HepG2 (cell line): ENCODE measurements around the gene CCDC148. TPM values are rescaled to one million over a fixed set of nuclear protein-coding genes. Genes with fewer than 3 reads are reported as not detected.

ENCODE experiments used
- ATAC-seq: fragments of 200-7000 bp; cut with Tn5 transposase; 3 replicates; pipeline ENCODE4 v1.9.1; 2020; ENCODE audit warnings: mild to moderate bottlenecking, moderate library complexity
- BruUV-seq: library from RNA; stranded (reverse); fragments of 400-500 nt; replicated peaks from 2 replicates; lab custom pipeline; 2021; lab: Mats Ljungman, UMichigan
- CTCF ChIA-PET: fragments of 300-600 bp; formaldehyde crosslinking; extraction: SDS; loops from one replicate; lab custom pipeline; 2021; ENCODE audit warnings: low total read pairs, inconsistent platforms, low intra/inter-chr PET ratio; lab: Yijun Ruan, JAX
- POLR2A ChIA-PET: fragments of 350-600 bp; sonication (Branson Sonifier 250); formaldehyde crosslinking; loops from one replicate; lab custom pipeline; 2020; ENCODE audit warnings: antibody characterized with exemption, inconsistent platforms; lab: Yijun Ruan, JAX
- DNase-seq: peaks from one replicate; pipeline ENCODE4 v3.0.0-alpha.2; 2015; ENCODE audit warnings: low spot score
- FAIRE-seq: peaks from 3 replicates; lab custom pipeline; 2011; peaks lifted over from hg19 to GRCh38; lab: Jason Lieb, UNC
- H2AFZ ChIP-seq: one replicate; pipeline ENCODE4 v1.6.1; 2011; ENCODE audit warnings: low read length, inconsistent platforms
- H3K27ac ChIP-seq: fragments of 300-600 bp; 3 replicates; pipeline ENCODE4 v1.8.0; 2011; ENCODE audit warnings: mixed run types, mild to moderate bottlenecking, mixed read lengths, low read length, inconsistent platforms; ENCODE audit not compliant: insufficient read depth; ENCODE audit errors: extremely low read length
- H3K27me3 ChIP-seq, 2 experiments: fragments of 200-600 bp in 1 of 2; 2 replicates in 1 of 2; 3 replicates in 1 of 2; pipeline versions ENCODE4 v1.6.0 to v1.8.0; 2011; ENCODE audit warnings: low read length in 2 of 2, mild to moderate bottlenecking in 2 of 2, moderate library complexity in 2 of 2, inconsistent platforms in 1 of 2; ENCODE audit not compliant: insufficient read depth in 2 of 2, control insufficient read depth in 1 of 2
- H3K36me3 ChIP-seq, 2 experiments: fragments of 200-600 bp in 1 of 2; replicated peaks in 1 of 2; 2 replicates in 1 of 2; 3 replicates in 1 of 2; pipeline versions ENCODE4 v1.5.1 to v1.8.0; 2011; ENCODE audit warnings: low read length in 2 of 2, inconsistent platforms in 1 of 2; ENCODE audit not compliant: insufficient read depth in 2 of 2, control insufficient read depth in 1 of 2
- H3K4me1 ChIP-seq: 2 replicates; pipeline ENCODE4 v1.5.1; 2012; ENCODE audit warnings: low read length, inconsistent platforms; ENCODE audit not compliant: insufficient read depth
- H3K4me2 ChIP-seq: 2 replicates; pipeline ENCODE4 v1.6.0; 2011; ENCODE audit warnings: low read depth, low read length, inconsistent platforms
- H3K4me3 ChIP-seq, 3 experiments: fragments of 200-600 bp in 1 of 3; sonication (generic), shearing (Covaris generic) in 1 of 3; replicated peaks in 1 of 3; 2 replicates each; pipeline ENCODE4 v1.5.1; 2011 to 2016; ENCODE audit warnings: low read length in 3 of 3, inconsistent platforms in 2 of 3, low read depth in 2 of 3, mild to moderate bottlenecking in 2 of 3, control low read depth in 1 of 3, mixed read lengths in 1 of 3; ENCODE audit not compliant: insufficient read depth in 1 of 3
- H3K79me2 ChIP-seq: one replicate; pipeline ENCODE4 v1.6.1; 2011; ENCODE audit warnings: low read length, inconsistent platforms; ENCODE audit not compliant: insufficient read depth
- H3K9ac ChIP-seq: 2 replicates; pipeline ENCODE4 v1.6.0; 2011; ENCODE audit warnings: mild to moderate bottlenecking, low read depth, low read length, inconsistent platforms; ENCODE audit not compliant: insufficient read depth
- H3K9me3 ChIP-seq: 2 replicates; pipeline ENCODE4 v1.5.1; 2012; ENCODE audit warnings: mild to moderate bottlenecking, low read length
- H4K20me1 ChIP-seq: 2 replicates; pipeline ENCODE4 v1.6.0; 2011; ENCODE audit warnings: inconsistent platforms, mild to moderate bottlenecking, low read length, moderate library complexity; ENCODE audit not compliant: insufficient read depth
- CEBPB ChIP-seq: IDR thresholded peaks from 2 replicates; pipeline ENCODE4 v1.6.1; 2011; ENCODE audit warnings: low read depth, low read length, improper control_type of control experiment, borderline replicate concordance
- GABPA ChIP-seq, 2 experiments: IDR thresholded peaks; 2 replicates each; pipeline ENCODE4 v1.6.1; 2011 to 2016; ENCODE audit warnings: low read depth in 2 of 2, low read length in 1 of 2, missing biosample characterization in 1 of 2, missing genetic modification characterization in 1 of 2
- GLI4 ChIP-seq: sonication (generic); formaldehyde crosslinking; IDR thresholded peaks from 2 replicates; pipeline ENCODE4 v1.5.1; 2020; ENCODE audit warnings: missing genetic modification reagents, mild to moderate bottlenecking, moderate library complexity, borderline replicate concordance
- KDM6A ChIP-seq: IDR thresholded peaks from 2 replicates; pipeline ENCODE4 v1.6.1; 2016; ENCODE audit warnings: low read depth
- KMT2A ChIP-seq: sonication (generic); formaldehyde crosslinking; IDR thresholded peaks from 2 replicates; pipeline ENCODE4 v1.4.0; 2020; ENCODE audit warnings: missing genetic modification reagents
- TBX2 ChIP-seq: sonication (generic); formaldehyde crosslinking; IDR thresholded peaks from 2 replicates; pipeline ENCODE4 v1.5.0; 2020; ENCODE audit warnings: missing genetic modification reagents, mild to moderate bottlenecking, borderline replicate concordance
- TMF1 ChIP-seq: sonication (generic); formaldehyde crosslinking; IDR thresholded peaks from 2 replicates; pipeline ENCODE4 v1.8.1; 2022; ENCODE audit warnings: low read depth, missing genetic modification reagents
- ZNF570 ChIP-seq: sonication (generic); formaldehyde crosslinking; IDR thresholded peaks from 2 replicates; pipeline ENCODE4 v1.4.0; 2020; ENCODE audit warnings: mild to moderate bottlenecking, missing genetic modification reagents, borderline replicate concordance
- WGBS: methylation state at CpG from one replicate; pipeline ENCODE4 v1.1.6; 2017; ENCODE audit warnings: low lambda C conversion rate; 5-methylcytosine and 5-hydroxymethylcytosine counted together
- in situ Hi-C: cut with HindIII; loops from 2 replicates; pipeline ENCODE4 v1.10.0; 2017; ENCODE audit warnings: low pct_unique_long_range_greater_than_20kb; ENCODE audit not compliant: extremely low pct_ligation_motif_present
- intact Hi-C: fragments of 100-400 bp; cut with micrococcal nuclease; formaldehyde crosslinking; loops from one replicate; pipeline ENCODE4 v1.10.0; 2022; ENCODE audit not compliant: unreplicated experiment
- polyA plus RNA-seq, 8 experiments: library from polyadenylated mRNA; depleted of rRNA in 3 of 8; stranded (reverse) in 7 of 8; unstranded in 1 of 8; fragments of >200 nt; fragmentation: Illumina TruSeq in 4 of 8; extraction: Trizol in 4 of 8; gene quantifications; 2 replicates each; pipeline versions ENCODE4 v1.2.1 to v1.2.3, GENCODE V29; 2011 to 2016; ENCODE audit warnings: low read depth in 4 of 8, missing spikeins in 1 of 8, mixed read lengths in 1 of 8; ENCODE audit not compliant: insufficient read depth in 1 of 8
- total RNA-seq, 5 experiments: library from RNA; depleted of rRNA; stranded (reverse); fragments of >200 nt; fragmentation: Illumina TruSeq; extraction: Trizol; gene quantifications; 2 replicates each; pipeline ENCODE4 v1.2.3, GENCODE V29; 2016; ENCODE audit warnings: low read depth in 1 of 5
- TF ChIP-seq, protein P1 (sequence below): sonication (generic); formaldehyde crosslinking; IDR thresholded peaks from 2 replicates; pipeline ENCODE4 v1.4.0; 2020; ENCODE audit warnings: missing genetic modification reagents, low read depth, mild to moderate bottlenecking, borderline replicate concordance

CCDC148 gene
- total and polyA plus RNA-seq, 2 of the 13 experiments (the other 11 are each of a cell fraction or from before 2014, with no cell fraction given): 0.30 to 0.49 TPM

DNA sequence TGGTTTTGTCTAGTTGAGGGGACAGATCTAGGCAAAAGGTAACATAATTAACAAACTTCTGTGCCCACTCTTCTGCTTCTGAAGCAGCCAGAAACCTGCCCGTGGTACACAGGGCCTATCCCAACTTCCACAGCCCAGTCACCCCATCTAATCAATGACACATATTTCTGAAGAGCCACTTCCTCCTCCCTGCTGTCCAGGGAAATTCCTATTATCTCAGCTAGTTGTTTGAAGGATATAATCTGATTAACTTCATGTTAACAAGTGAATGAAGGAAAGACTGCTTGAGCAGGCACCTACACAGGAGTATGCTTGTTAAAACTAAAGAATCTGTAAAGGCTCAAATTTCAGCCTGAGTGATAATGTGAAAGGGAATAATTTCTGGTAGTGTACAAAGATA is 61.4 kb downstream of the CCDC148 start:
- POLR2A ChIA-PET: no interaction called here
- ATAC-seq (no peak; the same call in 2 of the 3 replicates), FAIRE-seq (no peak)
- no peak overlapping the region for H2AFZ ChIP-seq
- no peak overlapping the region for H3K4me3 ChIP-seq
- H3K79me2 ChIP-seq: no peaks in the 10 kb centered on the region
- no peak overlapping the region for H3K4me2 ChIP-seq
- no peaks in the 10 kb centered on the region for H3K36me3 ChIP-seq
- no peaks in the 10 kb centered on the region for H3K4me1 ChIP-seq
- TF ChIP-seq KMT2A (CRISPR knock-in tag): no peak
- no peak for TF ChIP-seq TMF1
- TF ChIP-seq GLI4 (CRISPR knock-in tag): no peak
- no peak for TF ChIP-seq CEBPB
- TF ChIP-seq TBX2 (CRISPR knock-in tag): no peak
- TF ChIP-seq GABPA (IDR thresholded peaks at IDR 0.05; ENCODE audit: low read depth, low read length): no peak
- no peak for TF ChIP-seq GABPA (CRISPR knock-in tag; IDR thresholded peaks at IDR 0.05; ENCODE audit: low read depth)
- no peak for TF ChIP-seq KDM6A (CRISPR knock-in tag)
- TF ChIP-seq, protein P1, sequence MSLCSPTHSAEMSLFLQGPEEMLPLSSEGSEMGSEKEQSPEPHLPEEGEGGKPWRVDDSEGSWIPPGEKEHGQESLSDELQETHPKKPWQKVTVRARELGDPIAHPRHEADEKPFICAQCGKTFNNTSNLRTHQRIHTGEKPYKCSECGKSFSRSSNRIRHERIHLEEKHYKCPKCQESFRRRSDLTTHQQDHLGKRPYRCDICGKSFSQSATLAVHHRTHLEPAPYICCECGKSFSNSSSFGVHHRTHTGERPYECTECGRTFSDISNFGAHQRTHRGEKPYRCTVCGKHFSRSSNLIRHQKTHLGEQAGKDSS (CRISPR knock-in tag): no peak
- TF ChIP-seq ZNF570 (CRISPR knock-in tag): no peak
- TF ChIP-seq, all 625 proteins: peak for 0
- Histone ChIP-seq H3K9ac (no peak overlapping the region), H3K9me3 (no peaks in the 10 kb centered on the region; the same call in 1 of the 2 replicates), H3K27me3 (0 out of 5 replicates have a peak, but pooled peaks cover 0 to 8% of the 10 kb centered on the region in 2 experiments), H4K20me1 (no peaks in the 10 kb centered on the region), H3K27ac (no peak overlapping the region)
- intact Hi-C loops (no loop called here), in situ Hi-C loops (no loop called here)
- BruUV-seq: no TSS peak
- CTCF ChIA-PET: no interaction called here
- 0% methylated on average over 1 of the region's 1 CpG for WGBS
- DNase-seq: no peak
